Thoracic aorta (tissue), 2 donors: ENCODE measurements around the gene C1orf174. TPM values are rescaled to one million over a fixed set of nuclear protein-coding genes. Genes with fewer than 3 reads are reported as not detected.
"Not testable (repeated sequence)": the region's sequence is repeated elsewhere in the genome, so short reads cannot be mapped to it uniquely, and the experiment has no call there.

Source experiments
- ATAC-seq: fragments of 150-250 bp; one replicate; pipeline ENCODE4 v1.8.0; 2017; ENCODE audit warnings: low read depth; ENCODE audit not compliant: insufficient number of reproducible peaks, low FRiP score
- DNase-seq: peaks from one replicate; pipeline ENCODE4 v3.0.0-alpha.2; 2020; ENCODE audit warnings: low spot score
- H3K27ac ChIP-seq, 2 donors: fragments of 200-600 bp; sonication (generic); 1 replicate in 1 of 2; 2 replicates in 1 of 2; pipeline ENCODE4 v1.5.1; 2016; ENCODE audit warnings: mild to moderate bottlenecking in 2 of 2, moderate library complexity in 2 of 2
- H3K27me3 ChIP-seq: fragments of 200-600 bp; sonication (generic); replicated peaks from 2 replicates; pipeline ENCODE4 v1.6.0; 2016; ENCODE audit warnings: mild to moderate bottlenecking; ENCODE audit not compliant: insufficient read depth
- H3K36me3 ChIP-seq: fragments of 200-600 bp; sonication (generic); one replicate; pipeline ENCODE4 v1.5.1; 2016
- H3K4me1 ChIP-seq, 2 donors: fragments of 200-600 bp; sonication (generic); 1 replicate in 1 of 2; 2 replicates in 1 of 2; pipeline versions ENCODE4 v1.5.1 to v1.6.0; 2016; ENCODE audit warnings: low read depth in 2 of 2, mild to moderate bottlenecking in 1 of 2; ENCODE audit not compliant: control insufficient read depth in 1 of 2
- H3K4me3 ChIP-seq: fragments of 200-600 bp; sonication (generic); 2 replicates; pipeline ENCODE4 v1.5.1; 2016; ENCODE audit warnings: mild to moderate bottlenecking
- H3K9me3 ChIP-seq: fragments of 200-600 bp; sonication (generic); 2 replicates; pipeline ENCODE4 v1.5.1; 2016
- total RNA-seq, 2 donors: library from RNA; depleted of rRNA; stranded (reverse); fragments of >200 nt; gene quantifications; one replicate each; pipeline versions ENCODE4 v1.1.0 to v1.2.3, GENCODE V29; 2016
- TF ChIP-seq, protein P1 (sequence below): fragments of 200-600 bp; sonication (generic); IDR thresholded peaks from one replicate; pipeline ENCODE4 v1.5.1; 2019; ENCODE audit warnings: antibody characterized with exemption

The C1orf174 gene
- total RNA-seq, 2 donors from 2014 or later, result 15.3 to 19.0 TPM

DNA sequence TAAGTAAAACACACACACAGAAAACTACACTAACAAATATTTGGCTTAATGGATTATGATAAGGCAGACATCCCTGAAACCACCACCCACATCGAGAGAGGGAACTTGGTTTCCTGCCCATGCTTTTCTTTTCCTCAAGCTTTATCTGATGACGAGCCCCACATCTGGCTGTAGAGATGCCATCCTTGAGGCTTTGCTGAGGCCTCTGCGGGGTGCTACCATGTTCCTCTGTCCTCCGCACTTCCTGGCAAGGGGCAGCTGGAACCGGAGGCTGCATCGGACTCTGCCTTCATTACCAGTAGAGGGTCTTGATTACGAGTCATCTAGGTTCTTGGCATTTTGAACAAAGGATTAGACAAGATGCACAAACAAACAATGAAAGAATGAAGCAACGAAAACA, 21.7 kb upstream of the C1orf174 start:
- no peaks in the 10 kb centered on the region for H3K9me3 ChIP-seq
- H3K4me3 ChIP-seq, result no peak overlapping the region
- TF ChIP-seq, protein P1, sequence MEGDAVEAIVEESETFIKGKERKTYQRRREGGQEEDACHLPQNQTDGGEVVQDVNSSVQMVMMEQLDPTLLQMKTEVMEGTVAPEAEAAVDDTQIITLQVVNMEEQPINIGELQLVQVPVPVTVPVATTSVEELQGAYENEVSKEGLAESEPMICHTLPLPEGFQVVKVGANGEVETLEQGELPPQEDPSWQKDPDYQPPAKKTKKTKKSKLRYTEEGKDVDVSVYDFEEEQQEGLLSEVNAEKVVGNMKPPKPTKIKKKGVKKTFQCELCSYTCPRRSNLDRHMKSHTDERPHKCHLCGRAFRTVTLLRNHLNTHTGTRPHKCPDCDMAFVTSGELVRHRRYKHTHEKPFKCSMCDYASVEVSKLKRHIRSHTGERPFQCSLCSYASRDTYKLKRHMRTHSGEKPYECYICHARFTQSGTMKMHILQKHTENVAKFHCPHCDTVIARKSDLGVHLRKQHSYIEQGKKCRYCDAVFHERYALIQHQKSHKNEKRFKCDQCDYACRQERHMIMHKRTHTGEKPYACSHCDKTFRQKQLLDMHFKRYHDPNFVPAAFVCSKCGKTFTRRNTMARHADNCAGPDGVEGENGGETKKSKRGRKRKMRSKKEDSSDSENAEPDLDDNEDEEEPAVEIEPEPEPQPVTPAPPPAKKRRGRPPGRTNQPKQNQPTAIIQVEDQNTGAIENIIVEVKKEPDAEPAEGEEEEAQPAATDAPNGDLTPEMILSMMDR, result no peak
- H3K27me3 ChIP-seq, result no peaks in the 10 kb centered on the region
- H3K4me1 ChIP-seq, result no peaks in the 10 kb centered on the region
- H3K36me3 ChIP-seq, result no peaks in the 10 kb centered on the region
- DNase-seq (no peak), ATAC-seq (no peak)
- no peak overlapping the region for H3K27ac ChIP-seq

DNA sequence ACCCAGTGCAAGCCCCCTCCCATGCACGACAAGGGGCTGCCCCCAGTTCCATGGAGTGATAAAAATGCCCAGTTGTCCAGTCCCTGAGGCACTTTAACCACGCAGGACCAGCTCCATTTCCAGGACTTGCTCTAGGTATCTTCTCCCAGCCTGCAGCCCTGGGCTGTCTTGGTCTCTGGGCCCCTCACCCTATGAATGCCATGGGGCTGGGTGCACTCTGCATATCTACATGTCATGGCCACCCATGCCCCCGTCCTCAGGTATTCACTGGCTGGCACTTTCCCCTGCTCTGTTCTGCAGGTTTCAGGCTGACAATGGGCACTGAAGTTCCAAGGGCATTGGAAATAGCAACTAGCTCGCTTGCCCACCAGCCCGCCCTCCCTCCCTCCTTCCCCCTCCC, 19.6 kb upstream of the C1orf174 start:
- Histone ChIP-seq H3K27ac (no peak overlapping the region), H3K9me3 (no peaks in the 10 kb centered on the region), H3K27me3 (no peaks in the 10 kb centered on the region), H3K36me3 (no peaks in the 10 kb centered on the region), H3K4me1 (no peaks in the 10 kb centered on the region), H3K4me3 (no peak overlapping the region)
- ATAC-seq, result no peak
- no peak for DNase-seq
- TF ChIP-seq, protein P1, result no peak

GRCh38 chr1:3918966-3919611, 19.0 kb upstream of the C1orf174 start:
- Histone ChIP-seq H3K4me1 (no peaks in the 10 kb centered on the region), H3K27ac (no peak overlapping the region), H3K9me3 (no peaks in the 10 kb centered on the region), H3K27me3 (no peaks in the 10 kb centered on the region), H3K4me3 (no peak overlapping the region), H3K36me3 (no peaks in the 10 kb centered on the region)
- DNase-seq (no peak), ATAC-seq (no peak)
- TF ChIP-seq, protein P1, result no peak

- not testable (repeated sequence) for H3K27me3 ChIP-seq, H3K4me1 ChIP-seq, H3K4me3 ChIP-seq, H3K9me3 ChIP-seq, H3K27ac ChIP-seq, H3K36me3 ChIP-seq, DNase-seq, ATAC-seq
Observed at GRCh38 chr1:3918359-3918758, 18.3 kb upstream of the C1orf174 start.

- H3K36me3 ChIP-seq, result no peaks in the 10 kb centered on the region
Observed at GRCh38 chr1:3917761-3918160, 17.7 kb upstream of the C1orf174 start.

More at GRCh38 chr1:3917761-3918160, 17.7 kb upstream of the C1orf174 start:
- no peak for ATAC-seq
- TF ChIP-seq, protein P1, result no peak
- no peaks in the 10 kb centered on the region for H3K4me1 ChIP-seq
- H3K27me3 ChIP-seq, result no peaks in the 10 kb centered on the region
- no peak overlapping the region for H3K4me3 ChIP-seq
- no peaks in the 10 kb centered on the region for H3K9me3 ChIP-seq
- no peak overlapping the region for H3K27ac ChIP-seq
- no peak for DNase-seq
